ENCODE results near the gene LGALS14. TPM values are rescaled to one million over a fixed set of nuclear protein-coding genes. Genes with fewer than 3 reads are reported as not detected.

The LGALS14 gene
- total RNA-seq, 1 donor from 2014 or later: not detected

GRCh38 chr19:39736088-39736487, 31.8 kb downstream of the LGALS14 start:
- no peaks in the 10 kb centered on the region for H3K4me1 ChIP-seq (ENCODE audit: insufficient read depth, low read length)
- Mint-ChIP-seq H3K4me1 (ENCODE audit: low read depth, unreplicated experiment) (no peaks in the 10 kb centered on the region), H3K27me3 (ENCODE audit: low read depth, unreplicated experiment) (peaks cover 27% of the 10 kb centered on the region), H3K36me3 (ENCODE audit: low read depth, unreplicated experiment) (no peaks in the 10 kb centered on the region), H3K4me3 (ENCODE audit: unreplicated experiment) (no peak overlapping the region), H3K9me3 (ENCODE audit: unreplicated experiment) (no peaks in the 10 kb centered on the region), H3K27ac (ENCODE audit: unreplicated experiment) (no peak overlapping the region)
- H4K20me1 ChIP-seq (ENCODE audit: insufficient read depth, low read length): no peaks in the 10 kb centered on the region
- no peak for FAIRE-seq
- H3K4me2 ChIP-seq (ENCODE audit: low read length): no peak overlapping the region
- no peak overlapping the region for H3K4me3 ChIP-seq (ENCODE audit: insufficient read depth, low read depth, low read length)
- no peak for DNase-seq (ENCODE audit: low read depth)
- H2AFZ ChIP-seq (ENCODE audit: low read depth, low read length): no peak overlapping the region
- peaks cover 2% of the 10 kb centered on the region for H3K27me3 ChIP-seq (ENCODE audit: insufficient read depth, low read length)
- H3K36me3 ChIP-seq (ENCODE audit: insufficient read depth, low read length): no peaks in the 10 kb centered on the region
- TF ChIP-seq EZH2 (IDR thresholded peaks at IDR 0.05; ENCODE audit: insufficient read depth, low read length): no peak
- no peak for TF ChIP-seq CTCF (IDR thresholded peaks at IDR 0.05; ENCODE audit: insufficient read depth, low read depth, low read length)
- H3K27ac ChIP-seq (ENCODE audit: low read depth, low read length): no peak overlapping the region
- H3K79me2 ChIP-seq (ENCODE audit: insufficient read depth, low read length): no peaks in the 10 kb centered on the region
- no peaks in the 10 kb centered on the region for H3K9me3 ChIP-seq (ENCODE audit: insufficient read depth, low read depth, low read length)
- no peak overlapping the region for H3K9ac ChIP-seq (ENCODE audit: low read length)

GRCh38 chr19:39737351-39737750, 33.1 kb downstream of the LGALS14 start:
- FAIRE-seq: no peak

More at GRCh38 chr19:39737351-39737750, 33.1 kb downstream of the LGALS14 start:
- no peak overlapping the region for H2AFZ ChIP-seq (ENCODE audit: low read depth, low read length)
- H4K20me1 ChIP-seq (ENCODE audit: insufficient read depth, low read length): no peaks in the 10 kb centered on the region
- H3K79me2 ChIP-seq (ENCODE audit: insufficient read depth, low read length): no peaks in the 10 kb centered on the region
- no peaks in the 10 kb centered on the region for H3K4me1 Mint-ChIP-seq (ENCODE audit: low read depth, unreplicated experiment)
- TF ChIP-seq EZH2 (IDR thresholded peaks at IDR 0.05; ENCODE audit: insufficient read depth, low read length) (no peak), CTCF (IDR thresholded peaks at IDR 0.05; ENCODE audit: insufficient read depth, low read depth, low read length) (no peak)
- no peaks in the 10 kb centered on the region for H3K9me3 ChIP-seq (ENCODE audit: insufficient read depth, low read depth, low read length)
- no peaks in the 10 kb centered on the region for H3K9me3 Mint-ChIP-seq (ENCODE audit: unreplicated experiment)
- no peak overlapping the region for H3K27ac Mint-ChIP-seq (ENCODE audit: unreplicated experiment)
- no peak overlapping the region for H3K9ac ChIP-seq (ENCODE audit: low read length)
- H3K36me3 ChIP-seq (ENCODE audit: insufficient read depth, low read length): no peaks in the 10 kb centered on the region
- H3K36me3 Mint-ChIP-seq (ENCODE audit: low read depth, unreplicated experiment): no peaks in the 10 kb centered on the region
- H3K4me2 ChIP-seq (ENCODE audit: low read length): no peak overlapping the region
- DNase-seq (ENCODE audit: low read depth): no peak
- peaks cover 29% of the 10 kb centered on the region for H3K27me3 Mint-ChIP-seq (ENCODE audit: low read depth, unreplicated experiment)
- H3K4me3 ChIP-seq (ENCODE audit: insufficient read depth, low read depth, low read length): no peak overlapping the region
- no peak overlapping the region for H3K4me3 Mint-ChIP-seq (ENCODE audit: unreplicated experiment)
- H3K27ac ChIP-seq (ENCODE audit: low read depth, low read length): no peak overlapping the region
- H3K4me1 ChIP-seq (ENCODE audit: insufficient read depth, low read length): no peaks in the 10 kb centered on the region
- peaks cover 2% of the 10 kb centered on the region for H3K27me3 ChIP-seq (ENCODE audit: insufficient read depth, low read length)
